ENCODE results near the gene WDR45.

WDR45 gene

DNA sequence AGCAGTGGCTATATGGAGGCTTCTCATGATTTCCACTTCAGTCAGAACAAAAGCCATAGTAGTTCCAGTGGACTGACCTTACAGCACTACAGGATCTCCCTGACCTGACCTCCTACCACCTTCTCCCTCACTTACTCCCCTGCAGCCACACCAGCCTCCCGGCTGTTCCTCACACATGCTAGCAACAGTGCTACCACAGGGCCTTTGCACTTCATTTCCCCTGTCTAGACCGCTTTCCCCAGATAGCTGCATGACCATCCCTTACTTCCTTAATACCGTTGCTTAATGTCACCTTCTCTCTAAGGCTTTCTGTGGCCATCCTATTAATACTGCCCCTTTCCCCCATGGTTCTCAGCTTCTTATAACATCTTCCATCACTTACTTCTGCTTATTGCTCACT, 30.7 kb upstream of the WDR45 start:
- ATAC-seq, result no peak
- TF ChIP-seq, protein P1, sequence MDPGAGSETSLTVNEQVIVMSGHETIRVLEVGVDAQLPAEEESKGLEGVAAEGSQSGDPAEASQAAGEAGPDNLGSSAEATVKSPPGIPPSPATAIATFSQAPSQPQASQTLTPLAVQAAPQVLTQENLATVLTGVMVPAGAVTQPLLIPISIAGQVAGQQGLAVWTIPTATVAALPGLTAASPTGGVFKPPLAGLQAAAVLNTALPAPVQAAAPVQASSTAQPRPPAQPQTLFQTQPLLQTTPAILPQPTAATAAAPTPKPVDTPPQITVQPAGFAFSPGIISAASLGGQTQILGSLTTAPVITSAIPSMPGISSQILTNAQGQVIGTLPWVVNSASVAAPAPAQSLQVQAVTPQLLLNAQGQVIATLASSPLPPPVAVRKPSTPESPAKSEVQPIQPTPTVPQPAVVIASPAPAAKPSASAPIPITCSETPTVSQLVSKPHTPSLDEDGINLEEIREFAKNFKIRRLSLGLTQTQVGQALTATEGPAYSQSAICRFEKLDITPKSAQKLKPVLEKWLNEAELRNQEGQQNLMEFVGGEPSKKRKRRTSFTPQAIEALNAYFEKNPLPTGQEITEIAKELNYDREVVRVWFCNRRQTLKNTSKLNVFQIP (CRISPR knock-in tag; IDR thresholded peaks at IDR 0.05; ENCODE audit: borderline replicate concordance, low read depth), result no peak
- TF ChIP-seq ISL1 (CRISPR knock-in tag; IDR thresholded peaks at IDR 0.05) (no peak), RARB (CRISPR knock-in tag; IDR thresholded peaks at IDR 0.05) (no peak), ZNF565 (CRISPR knock-in tag; conservative IDR thresholded peaks at IDR 0.05; ENCODE audit: low read depth) (no peak), ARNTL (CRISPR knock-in tag; IDR thresholded peaks at IDR 0.05; ENCODE audit: borderline replicate concordance, low read depth) (no peak), ZFP30 (CRISPR knock-in tag; IDR thresholded peaks at IDR 0.05) (no peak), TOX (CRISPR knock-in tag; IDR thresholded peaks at IDR 0.05; ENCODE audit: borderline replicate concordance) (no peak), GLIS3 (CRISPR knock-in tag; IDR thresholded peaks at IDR 0.05) (no peak), ZNF8 (CRISPR knock-in tag; IDR thresholded peaks at IDR 0.05) (no peak), SNAI2 (CRISPR knock-in tag; IDR thresholded peaks at IDR 0.05) (no peak), ZC3H10 (CRISPR knock-in tag; IDR thresholded peaks at IDR 0.05) (no peak), BACH2 (CRISPR knock-in tag; IDR thresholded peaks at IDR 0.05; ENCODE audit: borderline replicate concordance) (no peak)
- TF ChIP-seq, protein P2, sequence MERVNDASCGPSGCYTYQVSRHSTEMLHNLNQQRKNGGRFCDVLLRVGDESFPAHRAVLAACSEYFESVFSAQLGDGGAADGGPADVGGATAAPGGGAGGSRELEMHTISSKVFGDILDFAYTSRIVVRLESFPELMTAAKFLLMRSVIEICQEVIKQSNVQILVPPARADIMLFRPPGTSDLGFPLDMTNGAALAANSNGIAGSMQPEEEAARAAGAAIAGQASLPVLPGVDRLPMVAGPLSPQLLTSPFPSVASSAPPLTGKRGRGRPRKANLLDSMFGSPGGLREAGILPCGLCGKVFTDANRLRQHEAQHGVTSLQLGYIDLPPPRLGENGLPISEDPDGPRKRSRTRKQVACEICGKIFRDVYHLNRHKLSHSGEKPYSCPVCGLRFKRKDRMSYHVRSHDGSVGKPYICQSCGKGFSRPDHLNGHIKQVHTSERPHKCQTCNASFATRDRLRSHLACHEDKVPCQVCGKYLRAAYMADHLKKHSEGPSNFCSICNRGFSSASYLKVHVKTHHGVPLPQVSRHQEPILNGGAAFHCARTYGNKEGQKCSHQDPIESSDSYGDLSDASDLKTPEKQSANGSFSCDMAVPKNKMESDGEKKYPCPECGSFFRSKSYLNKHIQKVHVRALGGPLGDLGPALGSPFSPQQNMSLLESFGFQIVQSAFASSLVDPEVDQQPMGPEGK (CRISPR knock-in tag; IDR thresholded peaks at IDR 0.05; ENCODE audit: borderline replicate concordance), result no peak
- TF ChIP-seq, protein P3, sequence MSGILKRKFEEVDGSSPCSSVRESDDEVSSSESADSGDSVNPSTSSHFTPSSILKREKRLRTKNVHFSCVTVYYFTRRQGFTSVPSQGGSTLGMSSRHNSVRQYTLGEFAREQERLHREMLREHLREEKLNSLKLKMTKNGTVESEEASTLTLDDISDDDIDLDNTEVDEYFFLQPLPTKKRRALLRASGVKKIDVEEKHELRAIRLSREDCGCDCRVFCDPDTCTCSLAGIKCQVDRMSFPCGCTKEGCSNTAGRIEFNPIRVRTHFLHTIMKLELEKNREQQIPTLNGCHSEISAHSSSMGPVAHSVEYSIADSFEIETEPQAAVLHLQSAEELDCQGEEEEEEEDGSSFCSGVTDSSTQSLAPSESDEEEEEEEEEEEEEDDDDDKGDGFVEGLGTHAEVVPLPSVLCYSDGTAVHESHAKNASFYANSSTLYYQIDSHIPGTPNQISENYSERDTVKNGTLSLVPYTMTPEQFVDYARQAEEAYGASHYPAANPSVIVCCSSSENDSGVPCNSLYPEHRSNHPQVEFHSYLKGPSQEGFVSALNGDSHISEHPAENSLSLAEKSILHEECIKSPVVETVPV (CRISPR knock-in tag; IDR thresholded peaks at IDR 0.05), result no peak
- TF ChIP-seq, protein P4, sequence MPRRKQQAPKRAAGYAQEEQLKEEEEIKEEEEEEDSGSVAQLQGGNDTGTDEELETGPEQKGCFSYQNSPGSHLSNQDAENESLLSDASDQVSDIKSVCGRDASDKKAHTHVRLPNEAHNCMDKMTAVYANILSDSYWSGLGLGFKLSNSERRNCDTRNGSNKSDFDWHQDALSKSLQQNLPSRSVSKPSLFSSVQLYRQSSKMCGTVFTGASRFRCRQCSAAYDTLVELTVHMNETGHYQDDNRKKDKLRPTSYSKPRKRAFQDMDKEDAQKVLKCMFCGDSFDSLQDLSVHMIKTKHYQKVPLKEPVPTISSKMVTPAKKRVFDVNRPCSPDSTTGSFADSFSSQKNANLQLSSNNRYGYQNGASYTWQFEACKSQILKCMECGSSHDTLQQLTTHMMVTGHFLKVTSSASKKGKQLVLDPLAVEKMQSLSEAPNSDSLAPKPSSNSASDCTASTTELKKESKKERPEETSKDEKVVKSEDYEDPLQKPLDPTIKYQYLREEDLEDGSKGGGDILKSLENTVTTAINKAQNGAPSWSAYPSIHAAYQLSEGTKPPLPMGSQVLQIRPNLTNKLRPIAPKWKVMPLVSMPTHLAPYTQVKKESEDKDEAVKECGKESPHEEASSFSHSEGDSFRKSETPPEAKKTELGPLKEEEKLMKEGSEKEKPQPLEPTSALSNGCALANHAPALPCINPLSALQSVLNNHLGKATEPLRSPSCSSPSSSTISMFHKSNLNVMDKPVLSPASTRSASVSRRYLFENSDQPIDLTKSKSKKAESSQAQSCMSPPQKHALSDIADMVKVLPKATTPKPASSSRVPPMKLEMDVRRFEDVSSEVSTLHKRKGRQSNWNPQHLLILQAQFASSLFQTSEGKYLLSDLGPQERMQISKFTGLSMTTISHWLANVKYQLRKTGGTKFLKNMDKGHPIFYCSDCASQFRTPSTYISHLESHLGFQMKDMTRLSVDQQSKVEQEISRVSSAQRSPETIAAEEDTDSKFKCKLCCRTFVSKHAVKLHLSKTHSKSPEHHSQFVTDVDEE (CRISPR knock-in tag; IDR thresholded peaks at IDR 0.05), result no peak

DNA sequence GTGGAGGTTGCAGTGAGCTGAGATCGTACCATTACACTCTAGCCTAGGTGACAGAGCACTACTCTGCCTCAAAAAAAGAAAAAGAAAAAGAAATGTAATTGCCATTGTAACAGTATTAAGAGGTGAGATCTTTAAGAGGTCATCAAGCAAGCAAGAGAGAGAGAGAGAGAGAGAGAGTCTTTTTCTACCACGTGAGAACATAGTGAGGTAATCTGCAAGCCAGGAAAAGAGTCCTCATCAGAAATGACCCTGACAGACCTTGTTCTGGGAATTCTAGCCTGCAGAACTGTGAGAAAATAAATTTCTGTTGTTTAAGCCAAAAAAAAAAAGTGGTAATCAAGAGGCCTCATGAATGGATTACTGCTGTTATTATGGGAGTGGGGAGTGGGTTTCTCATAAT, 29.0 kb upstream of the WDR45 start:
- TF ChIP-seq TOX (CRISPR knock-in tag; IDR thresholded peaks at IDR 0.05; ENCODE audit: borderline replicate concordance), result no peak
- no peak for TF ChIP-seq GLIS3 (CRISPR knock-in tag; IDR thresholded peaks at IDR 0.05)
- ATAC-seq, result no peak

DNA sequence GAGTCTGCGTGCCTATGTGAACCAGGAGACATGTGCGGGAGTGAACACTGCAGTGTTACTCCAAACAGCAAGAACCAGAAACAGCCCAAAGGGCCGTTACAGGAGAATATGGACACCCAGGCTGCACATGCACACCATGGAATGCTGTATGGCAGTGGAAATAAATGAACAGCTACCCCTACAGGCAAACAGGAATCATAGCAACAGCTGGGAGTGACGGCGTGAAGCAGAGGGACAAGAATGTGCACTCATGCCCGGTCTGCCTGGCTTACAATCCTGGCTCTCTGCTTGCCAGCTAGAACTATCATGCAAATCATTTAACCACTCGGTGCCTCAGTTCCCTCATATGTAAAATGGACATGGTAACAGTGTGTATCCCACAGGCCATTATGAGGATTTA, 27.2 kb upstream of the WDR45 start:
- ATAC-seq, result peak; percentile 97
- TF ChIP-seq TCF4 (CRISPR knock-in tag; IDR thresholded peaks at IDR 0.05; ENCODE audit: borderline replicate concordance), result no peak
- TF ChIP-seq ISL1 (CRISPR knock-in tag; IDR thresholded peaks at IDR 0.05), result no peak
- TF ChIP-seq ZNF8 (CRISPR knock-in tag; IDR thresholded peaks at IDR 0.05), result no peak
- no peak for TF ChIP-seq ZNF70 (CRISPR knock-in tag; IDR thresholded peaks at IDR 0.05)
- no peak for TF ChIP-seq ZNF565 (CRISPR knock-in tag; conservative IDR thresholded peaks at IDR 0.05; ENCODE audit: low read depth)
- TF ChIP-seq, protein P2 (CRISPR knock-in tag; IDR thresholded peaks at IDR 0.05; ENCODE audit: borderline replicate concordance), result no peak
- TF ChIP-seq, protein P5, sequence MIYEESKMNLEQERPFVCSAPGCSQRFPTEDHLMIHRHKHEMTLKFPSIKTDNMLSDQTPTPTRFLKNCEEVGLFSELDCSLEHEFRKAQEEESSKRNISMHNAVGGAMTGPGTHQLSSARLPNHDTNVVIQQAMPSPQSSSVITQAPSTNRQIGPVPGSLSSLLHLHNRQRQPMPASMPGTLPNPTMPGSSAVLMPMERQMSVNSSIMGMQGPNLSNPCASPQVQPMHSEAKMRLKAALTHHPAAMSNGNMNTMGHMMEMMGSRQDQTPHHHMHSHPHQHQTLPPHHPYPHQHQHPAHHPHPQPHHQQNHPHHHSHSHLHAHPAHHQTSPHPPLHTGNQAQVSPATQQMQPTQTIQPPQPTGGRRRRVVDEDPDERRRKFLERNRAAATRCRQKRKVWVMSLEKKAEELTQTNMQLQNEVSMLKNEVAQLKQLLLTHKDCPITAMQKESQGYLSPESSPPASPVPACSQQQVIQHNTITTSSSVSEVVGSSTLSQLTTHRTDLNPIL (CRISPR knock-in tag; IDR thresholded peaks at IDR 0.05; ENCODE audit: low read depth), result no peak
- TF ChIP-seq PPARA (CRISPR knock-in tag; IDR thresholded peaks at IDR 0.05; ENCODE audit: borderline replicate concordance), result no peak
- TF ChIP-seq ARNTL (CRISPR knock-in tag; IDR thresholded peaks at IDR 0.05; ENCODE audit: borderline replicate concordance, low read depth), result no peak
- TF ChIP-seq ZFP3 (CRISPR knock-in tag; IDR thresholded peaks at IDR 0.05), result no peak
- TF ChIP-seq, protein P1 (CRISPR knock-in tag; IDR thresholded peaks at IDR 0.05; ENCODE audit: borderline replicate concordance, low read depth), result no peak
- TF ChIP-seq CSDC2 (CRISPR knock-in tag; IDR thresholded peaks at IDR 0.05), result no peak
- TF ChIP-seq ZFP30 (CRISPR knock-in tag; IDR thresholded peaks at IDR 0.05), result no peak
- no peak for TF ChIP-seq ESRRG (CRISPR knock-in tag; IDR thresholded peaks at IDR 0.05)
- TF ChIP-seq, protein P4 (CRISPR knock-in tag; IDR thresholded peaks at IDR 0.05), result no peak

All from SK-N-SH treated with all-trans-retinoic acid at 6 μM for 48 hours (cell line).